Astrocyte (in vitro differentiated cells and primary cell): ENCODE data around the gene S1PR2. TPM values are rescaled to one million over a fixed set of nuclear protein-coding genes. Genes with fewer than 3 reads are reported as not detected.

ENCODE experiments used
- DNase-seq: peaks from one replicate; pipeline ENCODE4 v3.0.0-alpha.2; 2010; ENCODE audit warnings: low read depth
- FAIRE-seq: peaks from 2 replicates; lab custom pipeline; 2011; peaks lifted over from hg19 to GRCh38; lab: Jason Lieb, UNC
- H2AFZ ChIP-seq: 2 replicates; pipeline ENCODE4 v1.6.0; 2012; ENCODE audit warnings: low read depth, low read length, inconsistent platforms
- H3K27ac ChIP-seq: 2 replicates; pipeline ENCODE4 v1.5.1; 2011; ENCODE audit warnings: low read depth, low read length, inconsistent platforms
- H3K27me3 ChIP-seq: 2 replicates; pipeline ENCODE4 v1.6.0; 2011; ENCODE audit warnings: low read length, inconsistent platforms; ENCODE audit not compliant: insufficient read depth
- H3K36me3 ChIP-seq: 2 replicates; pipeline ENCODE4 v1.5.1; 2011; ENCODE audit warnings: low read length, inconsistent platforms; ENCODE audit not compliant: insufficient read depth
- H3K4me1 ChIP-seq: 2 replicates; pipeline ENCODE4 v1.5.1; 2011; ENCODE audit warnings: low read length, inconsistent platforms; ENCODE audit not compliant: insufficient read depth
- H3K4me2 ChIP-seq: 2 replicates; pipeline ENCODE4 v1.6.0; 2012; ENCODE audit warnings: low read length, inconsistent platforms
- H3K4me3 ChIP-seq: 2 replicates; pipeline ENCODE4 v1.5.1; 2011; ENCODE audit warnings: low read depth, mild to moderate bottlenecking, low read length, inconsistent platforms; ENCODE audit not compliant: insufficient read depth
- H3K79me2 ChIP-seq: 2 replicates; pipeline ENCODE4 v1.6.0; 2012; ENCODE audit warnings: mild to moderate bottlenecking, low read length, inconsistent platforms; ENCODE audit not compliant: insufficient read depth
- H3K9ac ChIP-seq: 2 replicates; pipeline ENCODE4 v1.6.0; 2012; ENCODE audit warnings: mild to moderate bottlenecking, low read length, inconsistent platforms
- H3K9me3 ChIP-seq: 2 replicates; pipeline ENCODE4 v1.5.1; 2012; ENCODE audit warnings: low read depth, mild to moderate bottlenecking, low read length, inconsistent platforms; ENCODE audit not compliant: insufficient read depth
- H4K20me1 ChIP-seq: 2 replicates; pipeline ENCODE4 v1.6.0; 2012; ENCODE audit warnings: low read length, inconsistent platforms; ENCODE audit not compliant: insufficient read depth
- H3K27ac Mint-ChIP-seq: one replicate; pipeline ENCODE4 v1.8.0; 2021; ENCODE audit warnings: mild to moderate bottlenecking, mixed read lengths; ENCODE audit not compliant: unreplicated experiment
- H3K27me3 Mint-ChIP-seq: one replicate; pipeline ENCODE4 v1.8.0; 2021; ENCODE audit warnings: low read depth, mixed read lengths; ENCODE audit not compliant: unreplicated experiment
- H3K36me3 Mint-ChIP-seq: one replicate; pipeline ENCODE4 v1.8.0; 2021; ENCODE audit warnings: low read depth, mixed read lengths; ENCODE audit not compliant: unreplicated experiment
- H3K4me1 Mint-ChIP-seq: one replicate; pipeline ENCODE4 v1.8.0; 2021; ENCODE audit warnings: low read depth, mixed read lengths; ENCODE audit not compliant: unreplicated experiment
- H3K4me3 Mint-ChIP-seq: one replicate; pipeline ENCODE4 v1.8.0; 2021; ENCODE audit warnings: mild to moderate bottlenecking, moderate library complexity, mixed read lengths; ENCODE audit not compliant: unreplicated experiment
- H3K9me3 Mint-ChIP-seq: one replicate; pipeline ENCODE4 v1.8.0; 2021; ENCODE audit warnings: mild to moderate bottlenecking, mixed read lengths; ENCODE audit not compliant: unreplicated experiment
- CTCF ChIP-seq: IDR thresholded peaks from 2 replicates; pipeline ENCODE4 v1.5.1; 2011; ENCODE audit warnings: low read depth, mild to moderate bottlenecking, inconsistent platforms, low read length, moderate library complexity; ENCODE audit not compliant: insufficient read depth
- EZH2 ChIP-seq: IDR thresholded peaks from 2 replicates; pipeline ENCODE4 v1.6.1; 2012; ENCODE audit warnings: mild to moderate bottlenecking, low read length, inconsistent platforms; ENCODE audit not compliant: insufficient read depth
- total RNA-seq: library from RNA; stranded (reverse); gene quantifications from 2 replicates; pipeline ENCODE4 v1.2.1, GENCODE V29; 2021

Gene S1PR2
- total RNA-seq, 1 donor from 2014 or later = 15.7 TPM

- Mint-ChIP-seq H3K36me3 (peaks cover 8% of the 10 kb centered on the region), H3K4me3 (peak overlapping the region; percentile 71), H3K4me1 (peaks cover 2% of the 10 kb centered on the region), H3K27me3 (no peaks in the 10 kb centered on the region), H3K9me3 (no peaks in the 10 kb centered on the region), H3K27ac (no peak overlapping the region)
- Histone ChIP-seq H3K79me2 (peaks cover 23% of the 10 kb centered on the region), H3K36me3 (no peaks in the 10 kb centered on the region), H3K9me3 (no peaks in the 10 kb centered on the region), H3K27me3 (no peaks in the 10 kb centered on the region), H3K27ac (no peak overlapping the region), H3K9ac (no peak overlapping the region), H4K20me1 (peaks cover 22% of the 10 kb centered on the region), H2AFZ (no peak overlapping the region), H3K4me2 (no peak overlapping the region), H3K4me1 (peaks cover 8% of the 10 kb centered on the region), H3K4me3 (no peak overlapping the region)
- DNase-seq = no peak
- no peak for FAIRE-seq
- TF ChIP-seq EZH2 = no peak
- peak; percentile 23 for TF ChIP-seq CTCF
These were observed 2.2 kb downstream of the S1PR2 start for GRCh38 chr19:10228920-10229319.

GRCh38 chr19:10228393-10228792 is 2.7 kb downstream of the S1PR2 start:
- H3K27ac ChIP-seq = no peak overlapping the region
- DNase-seq (no peak), FAIRE-seq (no peak)
- H4K20me1 ChIP-seq = peaks cover 22% of the 10 kb centered on the region
- Mint-ChIP-seq H3K4me1 (peaks cover 2% of the 10 kb centered on the region), H3K9me3 (no peaks in the 10 kb centered on the region), H3K36me3 (peaks cover 8% of the 10 kb centered on the region), H3K27me3 (no peaks in the 10 kb centered on the region), H3K27ac (no peak overlapping the region), H3K4me3 (no peak overlapping the region)
- H3K4me2 ChIP-seq = no peak overlapping the region
- H3K4me3 ChIP-seq = no peak overlapping the region
- no peaks in the 10 kb centered on the region for H3K9me3 ChIP-seq
- H3K27me3 ChIP-seq = no peaks in the 10 kb centered on the region
- no peak overlapping the region for H2AFZ ChIP-seq
- TF ChIP-seq EZH2 = no peak
- TF ChIP-seq CTCF = no peak
- H3K4me1 ChIP-seq = peaks cover 8% of the 10 kb centered on the region
- H3K36me3 ChIP-seq = no peaks in the 10 kb centered on the region
- H3K9ac ChIP-seq = no peak overlapping the region
- peaks cover 23% of the 10 kb centered on the region for H3K79me2 ChIP-seq

GRCh38 chr19:10227026-10227971 is 3.8 kb downstream of the S1PR2 start:
- Histone ChIP-seq H3K27me3 (no peaks in the 10 kb centered on the region), H3K36me3 (no peaks in the 10 kb centered on the region), H3K4me3 (no peak overlapping the region), H2AFZ (no peak overlapping the region), H3K9me3 (no peaks in the 10 kb centered on the region), H4K20me1 (peaks cover 25% of the 10 kb centered on the region), H3K9ac (peak overlapping the region; percentile 14), H3K4me2 (peak overlapping the region; percentile 39), H3K4me1 (peaks cover 8% of the 10 kb centered on the region), H3K27ac (peak overlapping the region; percentile 30), H3K79me2 (peaks cover 23% of the 10 kb centered on the region)
- no peak for TF ChIP-seq EZH2
- TF ChIP-seq CTCF = no peak
- Mint-ChIP-seq H3K4me1 (peaks cover 2% of the 10 kb centered on the region), H3K27me3 (no peaks in the 10 kb centered on the region), H3K27ac (no peak overlapping the region), H3K36me3 (peaks cover 10% of the 10 kb centered on the region), H3K9me3 (no peaks in the 10 kb centered on the region), H3K4me3 (no peak overlapping the region)
- FAIRE-seq (no peak), DNase-seq (no peak)
